NCI-H2196 treated with DMSO at 0.1 percent for 48 hours (cell line): Measurements from ENCODE around the gene USH2A.

Source experiments
- DNase-seq: peaks from one replicate; lab custom pipeline; 2025; ENCODE audit not compliant: unreplicated experiment; lab: John Stamatoyannopoulos, UW

USH2A gene

GRCh38 chr1:216285052-216285451 is 138.2 kb downstream of the USH2A start:
- DNase-seq, result no peak

- no peak for DNase-seq
Observed at GRCh38 chr1:216281757-216282156, 141.5 kb downstream of the USH2A start.

- no peak for DNase-seq
Observed at GRCh38 chr1:216270086-216270773, 153.0 kb downstream of the USH2A start.

GRCh38 chr1:216261631-216262030 is 161.6 kb downstream of the USH2A start:
- no peak for DNase-seq

- no peak for DNase-seq
Observed at GRCh38 chr1:216258856-216259255, 164.4 kb downstream of the USH2A start.

- DNase-seq, result no peak
Observed at GRCh38 chr1:216258386-216258785, 164.9 kb downstream of the USH2A start.

GRCh38 chr1:216250861-216251260 is 172.4 kb downstream of the USH2A start:
- DNase-seq, result no peak

- DNase-seq, result no peak
Observed at GRCh38 chr1:216248628-216249027, 174.6 kb downstream of the USH2A start.

- DNase-seq, result no peak
Observed at GRCh38 chr1:216247937-216248336, 175.3 kb downstream of the USH2A start.

- no peak for DNase-seq
Observed at GRCh38 chr1:216246577-216247203, 176.6 kb downstream of the USH2A start.

GRCh38 chr1:216238844-216239243 is 184.4 kb downstream of the USH2A start:
- DNase-seq, result no peak

GRCh38 chr1:216237927-216238542 is 185.2 kb downstream of the USH2A start:
- no peak for DNase-seq

- no peak for DNase-seq
Observed at GRCh38 chr1:216224233-216224632, 199.0 kb downstream of the USH2A start.

- no peak for DNase-seq
Observed at GRCh38 chr1:216223486-216223885, 199.8 kb downstream of the USH2A start.

- no peak for DNase-seq
Observed at GRCh38 chr1:216222288-216222687, 201.0 kb downstream of the USH2A start.

GRCh38 chr1:216221260-216221700 is 202.0 kb downstream of the USH2A start:
- DNase-seq, result peak; percentile 77

- DNase-seq, result no peak
Observed at GRCh38 chr1:216216305-216216704, 206.9 kb downstream of the USH2A start.

GRCh38 chr1:216215169-216215568 is 208.1 kb downstream of the USH2A start:
- DNase-seq, result no peak

GRCh38 chr1:216212826-216213225 is 210.4 kb downstream of the USH2A start:
- DNase-seq, result no peak

GRCh38 chr1:216210081-216210480 is 213.2 kb downstream of the USH2A start:
- DNase-seq, result no peak

GRCh38 chr1:216209125-216209524 is 214.1 kb downstream of the USH2A start:
- DNase-seq, result no peak

- no peak for DNase-seq
Observed at GRCh38 chr1:216207154-216207553, 216.1 kb downstream of the USH2A start.
